Prostate gland (tissue), 2 donors: ENCODE measurements around the gene NFILZ. TPM values are rescaled to one million over a fixed set of nuclear protein-coding genes. Genes with fewer than 3 reads are reported as not detected.

Source experiments
- DNase-seq: peaks from one replicate; pipeline ENCODE4 v3.0.0-alpha.2; 2019; ENCODE audit warnings: low spot score
- H3K27ac ChIP-seq, 2 donors: fragments of 200-600 bp; sonication (generic); 2 replicates each; pipeline ENCODE4 v1.5.1; 2017 to 2019
- H3K27me3 ChIP-seq: fragments of 200-600 bp; sonication (generic); replicated peaks from 2 replicates; pipeline ENCODE4 v1.5.1; 2019; ENCODE audit not compliant: insufficient read depth
- H3K36me3 ChIP-seq, 2 donors: fragments of 200-600 bp; sonication (generic); 1 replicate in 1 of 2; 2 replicates in 1 of 2; pipeline versions ENCODE4 v1.5.1 to v1.8.1; 2017 to 2019
- H3K4me1 ChIP-seq: fragments of 200-600 bp; sonication (generic); replicated peaks from 2 replicates; pipeline ENCODE4 v1.5.1; 2019
- H3K4me3 ChIP-seq, 2 donors: fragments of 200-600 bp; sonication (generic); 2 replicates each; pipeline ENCODE4 v1.5.1; 2017 to 2019
- H3K9me3 ChIP-seq: fragments of 200-600 bp; sonication (generic); 2 replicates; pipeline ENCODE4 v1.5.1; 2017
- POLR2A ChIP-seq: fragments of 450-650 bp; IDR thresholded peaks from one replicate; pipeline ENCODE4 v1.6.1; 2016; ENCODE audit warnings: antibody characterized with exemption, mild to moderate bottlenecking
- POLR2AphosphoS5 ChIP-seq: sonication (generic); formaldehyde crosslinking; IDR thresholded peaks from one replicate; pipeline ENCODE4 v1.6.1; 2017; ENCODE audit warnings: antibody characterized with exemption
- WGBS: methylation state at CpG from one replicate; pipeline ENCODE4 v1.1.5; 2018; 5-methylcytosine and 5-hydroxymethylcytosine counted together
- intact Hi-C: fragments of 100-400 bp; cut with DNase I; formaldehyde crosslinking; loops from one replicate; pipeline ENCODE4 v1.14.2; 2022
- total RNA-seq, 2 donors: library from RNA; depleted of rRNA; stranded (reverse); fragments of >200 nt; gene quantifications; one replicate each; pipeline ENCODE4 v1.1.0, GENCODE V29; 2016
- TF ChIP-seq, protein P1 (sequence below), 4 experiments: fragments of 200-600 bp in 2 of 4; fragments of 450-650 bp in 2 of 4; sonication (generic) in 2 of 4; IDR thresholded peaks; 1 replicate in 3 of 4; 2 replicates in 1 of 4; pipeline ENCODE4 v1.5.1; 2016 to 2019; ENCODE audit warnings: antibody characterized with exemption in 4 of 4, mild to moderate bottlenecking in 2 of 4, moderate library complexity in 2 of 4

NFILZ gene
- total RNA-seq, 2 donors from 2014 or later = not detected

DNA sequence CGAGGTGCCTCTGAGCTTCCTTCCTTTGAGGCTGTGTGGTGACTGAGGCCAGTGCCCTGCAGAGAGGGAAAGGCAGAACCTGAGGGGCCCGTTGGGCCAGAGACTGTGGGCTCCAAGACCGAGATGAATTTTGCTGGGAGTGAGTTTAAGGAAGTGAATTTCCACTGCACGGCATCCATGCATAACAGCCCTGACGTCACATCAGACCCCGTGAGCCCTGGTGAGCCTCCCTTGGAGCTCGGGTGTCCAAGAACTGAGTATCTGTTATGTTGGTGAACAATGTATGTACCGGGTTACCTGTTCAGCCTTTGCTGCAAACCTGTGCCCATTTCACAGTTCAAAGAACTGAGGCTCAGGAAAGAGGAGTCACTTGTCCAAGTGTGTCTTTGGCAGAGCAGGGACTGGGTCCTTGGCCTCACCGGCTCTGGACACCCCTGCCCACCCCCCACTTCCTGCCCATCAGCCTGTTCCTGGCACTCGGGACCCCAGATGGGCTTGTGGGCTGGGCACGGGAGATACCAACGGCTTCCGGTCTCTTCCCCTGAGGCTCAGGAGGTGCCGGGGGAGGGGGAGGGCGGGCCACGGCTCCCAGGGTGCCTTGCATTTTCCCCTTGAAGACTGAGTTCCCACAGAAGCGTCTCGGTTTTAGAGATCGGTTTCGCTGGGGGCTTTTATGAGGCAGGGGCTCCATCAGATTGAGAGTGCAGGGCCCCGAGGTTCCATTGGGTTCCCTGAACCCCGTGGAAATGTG is 33.7 kb downstream of the NFILZ start:
- no peaks in the 10 kb centered on the region for H3K9me3 ChIP-seq
- TF ChIP-seq, protein P1, sequence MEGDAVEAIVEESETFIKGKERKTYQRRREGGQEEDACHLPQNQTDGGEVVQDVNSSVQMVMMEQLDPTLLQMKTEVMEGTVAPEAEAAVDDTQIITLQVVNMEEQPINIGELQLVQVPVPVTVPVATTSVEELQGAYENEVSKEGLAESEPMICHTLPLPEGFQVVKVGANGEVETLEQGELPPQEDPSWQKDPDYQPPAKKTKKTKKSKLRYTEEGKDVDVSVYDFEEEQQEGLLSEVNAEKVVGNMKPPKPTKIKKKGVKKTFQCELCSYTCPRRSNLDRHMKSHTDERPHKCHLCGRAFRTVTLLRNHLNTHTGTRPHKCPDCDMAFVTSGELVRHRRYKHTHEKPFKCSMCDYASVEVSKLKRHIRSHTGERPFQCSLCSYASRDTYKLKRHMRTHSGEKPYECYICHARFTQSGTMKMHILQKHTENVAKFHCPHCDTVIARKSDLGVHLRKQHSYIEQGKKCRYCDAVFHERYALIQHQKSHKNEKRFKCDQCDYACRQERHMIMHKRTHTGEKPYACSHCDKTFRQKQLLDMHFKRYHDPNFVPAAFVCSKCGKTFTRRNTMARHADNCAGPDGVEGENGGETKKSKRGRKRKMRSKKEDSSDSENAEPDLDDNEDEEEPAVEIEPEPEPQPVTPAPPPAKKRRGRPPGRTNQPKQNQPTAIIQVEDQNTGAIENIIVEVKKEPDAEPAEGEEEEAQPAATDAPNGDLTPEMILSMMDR (IDR thresholded peaks at IDR 0.05) = no peak
- TF ChIP-seq POLR2A = no peak
- no peak for TF ChIP-seq POLR2AphosphoS5
- H3K36me3 ChIP-seq = no peaks in the 10 kb centered on the region
- DNase-seq = no peak
- intact Hi-C loops = no loop called here
- no peaks in the 10 kb centered on the region for H3K27me3 ChIP-seq
- no peak overlapping the region for H3K27ac ChIP-seq
- WGBS = 45% methylated on average over 20 of the region's 22 CpGs
- no peaks in the 10 kb centered on the region for H3K4me1 ChIP-seq
- H3K4me3 ChIP-seq = no peak overlapping the region

DNA sequence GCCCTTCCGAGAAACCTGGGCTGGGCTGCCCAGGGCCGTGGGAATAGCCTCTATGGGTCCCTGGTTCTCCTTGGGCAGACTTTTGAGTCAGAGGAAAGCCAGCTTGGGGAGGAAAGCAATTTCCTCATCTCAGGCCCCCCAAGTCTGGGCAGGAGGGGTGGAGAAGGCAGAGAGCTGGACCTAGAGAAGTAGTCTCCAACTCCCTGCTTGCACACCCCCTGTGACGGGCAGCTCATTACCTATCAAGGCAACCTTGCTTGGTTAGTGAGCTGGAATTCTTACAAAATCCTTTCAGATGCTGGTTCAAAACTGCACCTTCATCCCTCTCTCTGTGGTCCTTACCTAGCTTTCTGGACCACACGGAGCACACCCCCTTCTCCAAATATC is 34.2 kb downstream of the NFILZ start:
- WGBS = 71% methylated on average over 4 of the region's 4 CpGs
- Histone ChIP-seq H3K4me1 (no peaks in the 10 kb centered on the region), H3K9me3 (no peaks in the 10 kb centered on the region), H3K27me3 (no peaks in the 10 kb centered on the region), H3K36me3 (no peaks in the 10 kb centered on the region), H3K4me3 (no peak overlapping the region), H3K27ac (no peak overlapping the region)
- DNase-seq = no peak
- no peak for TF ChIP-seq POLR2AphosphoS5
- TF ChIP-seq, protein P1 (IDR thresholded peaks at IDR 0.05) = no peak
- no peak for TF ChIP-seq POLR2A
- intact Hi-C loops = no loop called here

DNA sequence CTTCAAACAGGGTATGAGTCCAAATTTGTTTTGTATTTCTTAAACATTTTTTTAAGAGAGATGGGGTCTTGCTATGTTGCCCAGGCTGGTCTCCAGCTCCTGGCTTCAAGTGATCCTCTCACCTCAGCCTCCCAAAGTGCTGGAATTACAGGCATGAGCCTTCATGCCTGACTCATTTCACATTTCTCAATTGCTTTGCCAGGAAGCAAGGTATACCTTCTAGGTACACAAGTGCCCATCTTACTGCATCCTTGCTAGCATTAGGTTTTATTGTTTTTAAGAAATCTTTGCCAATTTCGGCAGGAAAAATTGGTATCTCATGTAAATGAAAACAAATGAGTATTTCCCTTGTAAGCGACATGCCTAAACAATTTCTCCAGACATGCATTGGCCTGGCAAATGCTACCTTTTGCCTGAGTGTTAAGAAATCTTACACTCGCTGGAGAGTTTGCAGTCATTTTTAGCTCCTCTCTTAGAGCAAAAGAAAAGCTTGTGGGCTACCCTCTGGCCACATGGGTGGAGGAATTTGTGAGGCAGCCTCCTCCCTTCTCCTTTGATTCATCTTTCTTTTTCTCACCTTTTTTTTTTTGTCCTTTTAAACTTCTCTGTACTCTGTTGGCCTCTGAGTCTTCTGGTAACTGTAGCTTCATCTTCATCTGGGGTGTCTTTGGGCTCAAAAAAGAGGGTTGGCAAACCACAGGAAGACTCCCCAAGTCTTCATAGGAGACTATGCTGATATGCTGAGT is 35.2 kb downstream of the NFILZ start:
- WGBS = 68% methylated on average over 3 of the region's 3 CpGs
- H3K9me3 ChIP-seq = no peaks in the 10 kb centered on the region
- DNase-seq = no peak
- H3K27ac ChIP-seq = no peak overlapping the region
- no peaks in the 10 kb centered on the region for H3K4me1 ChIP-seq
- intact Hi-C loops = no loop called here
- H3K4me3 ChIP-seq = no peak overlapping the region
- TF ChIP-seq, protein P1 (IDR thresholded peaks at IDR 0.05) = no peak
- TF ChIP-seq POLR2AphosphoS5 (no peak), POLR2A (no peak)
- no peaks in the 10 kb centered on the region for H3K27me3 ChIP-seq
- H3K36me3 ChIP-seq = no peaks in the 10 kb centered on the region

DNA sequence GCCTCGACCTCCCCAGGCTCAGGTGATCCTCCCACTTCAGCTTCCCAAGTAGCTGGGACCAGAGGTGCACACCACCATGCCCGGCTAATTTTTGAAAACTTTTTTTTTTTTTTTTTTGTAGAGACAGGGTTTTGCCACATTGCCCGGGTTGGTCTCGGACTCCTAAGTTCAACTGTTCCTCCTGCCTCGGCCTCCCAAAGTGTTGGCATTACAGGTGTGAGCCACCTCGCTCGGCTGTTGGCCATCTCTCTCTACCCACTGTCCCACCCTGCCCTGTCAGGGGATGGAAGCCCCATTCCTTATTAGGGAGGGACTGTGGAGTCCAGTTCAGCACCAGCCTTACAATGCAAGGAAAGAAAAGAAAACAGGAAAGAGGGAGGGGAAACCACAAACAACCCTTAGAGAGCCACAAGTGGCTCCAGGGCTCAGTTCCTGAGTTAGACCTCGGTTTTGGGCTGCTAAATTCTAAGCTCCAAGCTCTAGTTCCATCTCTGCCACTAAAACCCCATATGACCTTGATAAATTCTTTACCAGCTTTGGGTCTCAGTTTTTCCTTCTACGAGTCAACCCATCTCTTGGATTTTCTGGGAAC is 36.5 kb downstream of the NFILZ start:
- no peaks in the 10 kb centered on the region for H3K27me3 ChIP-seq
- no peaks in the 10 kb centered on the region for H3K9me3 ChIP-seq
- no peaks in the 10 kb centered on the region for H3K4me1 ChIP-seq
- H3K27ac ChIP-seq = no peak overlapping the region
- intact Hi-C loops = no loop called here
- no peak overlapping the region for H3K4me3 ChIP-seq
- H3K36me3 ChIP-seq = no peaks in the 10 kb centered on the region
- TF ChIP-seq POLR2AphosphoS5 = no peak
- no peak for TF ChIP-seq POLR2A
- TF ChIP-seq, protein P1 (IDR thresholded peaks at IDR 0.05) = no peak
- no peak for DNase-seq
- WGBS = 79% methylated on average over 9 of the region's 9 CpGs
